ENCODE measurements around the gene WDR59. TPM values are rescaled to one million over a fixed set of nuclear protein-coding genes. Genes with fewer than 3 reads are reported as not detected.

Gene WDR59
- total and polyA plus RNA-seq, 2 donors (not counting 3 experiments of a cell fraction or from before 2014, with no cell fraction given) = 51.1 to 60.0 TPM

- no peak overlapping the region for H3K4me2 ChIP-seq (ENCODE audit: insufficient read depth, low read length)
- H3K9ac ChIP-seq (replicated peaks; ENCODE audit: extremely low read depth, insufficient read depth, low read length) = no peak overlapping the region
- no peaks in the 10 kb centered on the region for H3K9me1 ChIP-seq (replicated peaks; ENCODE audit: control insufficient read depth, extremely low read depth, insufficient read depth, low read length)
- intact Hi-C loops (cut with micrococcal nuclease) = no loop called here
- TF ChIP-seq CTCF (IDR thresholded peaks at IDR 0.05; ENCODE audit: extremely low read depth in 1 of 2, insufficient read depth in 1 of 2, low read depth in 1 of 2, low read length in 2 of 2) = no peak
- no peak for TF ChIP-seq POLR2AphosphoS5 (IDR thresholded peaks at IDR 0.05; ENCODE audit: insufficient read depth, low read depth, low read length)
- no peak for TF ChIP-seq FOS (IDR thresholded peaks at IDR 0.05; ENCODE audit: borderline replicate concordance, insufficient read depth, low read length)
- TF ChIP-seq MAX (IDR thresholded peaks at IDR 0.05; ENCODE audit: insufficient read depth, insufficient read length) = no peak
- TF ChIP-seq EZH2 (IDR thresholded peaks at IDR 0.05; ENCODE audit: borderline replicate concordance, low read depth, low read length, severe bottlenecking) = no peak
- TF ChIP-seq JUN (IDR thresholded peaks at IDR 0.05; ENCODE audit: borderline replicate concordance, insufficient read depth, insufficient read length, low read depth) = no peak
- no peak for TF ChIP-seq POLR2A (IDR thresholded peaks at IDR 0.05; ENCODE audit: low read depth, low read length)
- TF ChIP-seq GATA2 (IDR thresholded peaks at IDR 0.05; ENCODE audit: insufficient read depth, insufficient read length, low read depth, low read length) = no peak
- TF ChIP-seq MYC (IDR thresholded peaks at IDR 0.05; ENCODE audit: low read depth, low read length) = no peak
- no peaks in the 10 kb centered on the region for H3K9me3 ChIP-seq (replicated peaks; ENCODE audit: control insufficient read depth, insufficient read depth, low read length)
- POLR2A ChIA-PET = no interaction called here
- no peaks in the 10 kb centered on the region for H3K27me3 ChIP-seq (ENCODE audit: control insufficient read depth in 2 of 2, insufficient read depth in 2 of 2, low read length in 2 of 2)
- DNase-seq (ENCODE audit: low read depth, low spot score) (no peak), FAIRE-seq (no peak)
- H3K4me3 ChIP-seq (replicated peaks in 1 of 3; ENCODE audit: insufficient read depth in 1 of 3, low read depth in 1 of 3, low read length in 3 of 3) = no peak overlapping the region
- H3K4me1 ChIP-seq (ENCODE audit: control insufficient read depth, extremely low read depth, insufficient read depth, low read length) = peaks cover 17% of the 10 kb centered on the region
- H3K27ac ChIP-seq (ENCODE audit: insufficient read depth, low read depth, low read length) = no peak overlapping the region
- no TSS peak for BruUV-seq (replicated peaks)
- H4K20me1 ChIP-seq (replicated peaks; ENCODE audit: control insufficient read depth, extremely low read depth, insufficient read depth, low read length) = no peaks in the 10 kb centered on the region
- H2AFZ ChIP-seq (ENCODE audit: low read depth, low read length) = no peak overlapping the region
- no peaks in the 10 kb centered on the region for H3K79me2 ChIP-seq (ENCODE audit: control insufficient read depth, insufficient read depth, low read length)
- CTCF ChIA-PET = interaction anchor here (3.8 kb wide), 1 partner anchor 10 kb away, joined by 29 read pairs; no protein-coding TSS in a partner anchor
- peaks cover 0 to 9% of the 10 kb centered on the region in 2 experiments for H3K36me3 ChIP-seq (ENCODE audit: control insufficient read depth in 2 of 2, extremely low read depth in 1 of 2, insufficient read depth in 2 of 2, low read length in 2 of 2)
- dilution Hi-C loops (cut with MboI; ENCODE audit: extremely low pct_ligation_motif_present, low sequenced_read_pairs) = no loop called here
Measured at GRCh38 chr16:74872302-74872701, 112.6 kb downstream of the WDR59 start.
